8988T (cell line): ENCODE measurements around the gene BTN3A1.
"Not testable (repeated sequence)": the region's sequence is repeated elsewhere in the genome, so short reads cannot be mapped to it uniquely, and the experiment has no call there.

Experiments used
- DNase-seq: peaks from one replicate; pipeline ENCODE4 v3.0.0; 2011

Gene BTN3A1

DNA sequence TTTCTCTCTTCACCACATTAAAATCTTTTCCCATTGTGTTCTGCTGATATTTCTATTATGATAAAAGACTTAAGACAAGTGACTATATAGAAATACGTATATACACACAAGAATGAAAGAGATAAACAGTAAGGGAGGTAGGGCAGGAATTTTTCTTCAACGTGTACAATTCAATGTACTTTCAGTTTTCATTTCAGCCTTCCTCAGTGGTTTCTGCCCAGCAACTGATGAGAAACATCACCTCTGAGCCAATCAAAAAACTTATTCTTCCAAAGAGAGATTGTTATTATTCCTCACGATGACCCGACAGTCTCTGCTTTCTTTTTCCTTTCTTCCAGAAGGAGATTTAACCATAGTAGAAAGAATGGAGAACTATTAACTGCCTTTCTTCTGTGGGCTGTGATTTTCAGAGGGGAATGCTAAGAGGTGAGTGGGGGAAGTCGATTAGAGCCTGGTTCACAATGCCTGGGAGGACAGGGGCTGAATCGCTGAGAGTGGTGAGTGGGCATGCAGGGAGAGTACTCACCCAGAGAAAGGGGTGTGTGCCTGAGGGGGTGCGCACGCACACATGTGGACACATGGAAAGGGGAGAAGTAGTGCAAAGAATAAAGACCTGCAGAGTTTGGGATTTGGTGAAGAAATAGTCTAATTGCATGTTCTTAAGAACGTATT, at the start of gene BTN3A1:
BTN3A1 (plus strand) TSS at position 289 of the 672 bp plus-strand sequence. CDS start 3,289 bp downstream, outside the sequence.
- DNase-seq = no peak

DNA sequence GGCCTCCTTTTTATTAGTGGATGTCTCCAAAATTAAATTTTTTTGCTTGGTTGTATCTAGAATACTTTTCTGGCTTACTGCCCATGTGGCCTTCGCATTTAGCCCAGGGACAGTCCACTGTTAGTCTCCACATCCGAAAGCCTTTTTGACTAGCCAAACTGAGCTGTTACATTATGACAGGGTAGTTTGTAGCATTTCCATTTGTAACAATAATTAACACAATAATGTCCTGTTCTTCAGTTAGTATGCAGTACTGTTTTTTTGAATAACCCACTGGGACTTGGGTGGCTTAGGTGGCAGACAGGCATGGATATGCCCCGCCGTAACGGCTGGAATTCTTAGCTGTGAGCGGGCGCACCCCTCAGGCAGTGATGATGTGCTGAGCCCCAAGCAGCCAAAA, 49.8 kb upstream of the BTN3A1 start:
- no peak for DNase-seq

DNA sequence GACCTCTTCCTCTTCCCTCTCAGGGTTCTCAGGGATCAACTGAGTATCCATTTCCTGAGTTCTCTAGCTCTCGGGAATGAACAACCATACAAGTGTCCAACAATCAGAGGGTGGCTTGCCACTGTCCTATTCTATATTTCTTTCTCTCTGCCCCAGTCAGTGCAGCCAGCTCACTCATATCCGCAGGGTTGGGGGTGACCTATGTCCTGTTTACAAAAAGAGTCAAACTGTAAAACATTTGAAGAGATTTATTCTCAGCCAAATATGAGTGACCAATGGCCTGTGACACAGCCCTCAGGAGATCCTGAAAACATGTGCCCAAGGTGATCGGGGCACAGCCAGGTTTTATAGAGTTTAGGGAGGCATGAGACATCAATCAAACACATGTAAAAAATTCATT, 47.9 kb upstream of the BTN3A1 start:
- DNase-seq = no peak

DNA sequence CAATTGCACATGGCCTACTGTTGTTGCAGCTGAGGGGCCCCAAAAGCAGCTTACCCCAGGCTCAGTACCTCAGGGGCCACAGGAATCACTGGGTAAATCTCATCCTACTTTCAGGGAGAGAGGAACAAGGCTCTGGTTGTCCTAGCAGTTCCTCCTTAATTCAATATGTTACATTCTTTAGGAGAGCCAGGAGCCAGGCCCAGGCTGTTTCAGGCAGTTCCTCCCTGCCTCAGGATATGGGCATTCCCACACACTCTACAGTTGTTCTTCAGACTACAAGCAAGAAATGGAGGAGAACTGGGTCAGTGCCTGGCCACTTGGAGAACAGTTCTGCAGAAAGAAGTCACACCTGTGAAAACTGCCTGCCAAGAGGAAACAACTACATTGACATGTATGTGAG, 46.7 kb upstream of the BTN3A1 start:
- no peak for DNase-seq

DNA sequence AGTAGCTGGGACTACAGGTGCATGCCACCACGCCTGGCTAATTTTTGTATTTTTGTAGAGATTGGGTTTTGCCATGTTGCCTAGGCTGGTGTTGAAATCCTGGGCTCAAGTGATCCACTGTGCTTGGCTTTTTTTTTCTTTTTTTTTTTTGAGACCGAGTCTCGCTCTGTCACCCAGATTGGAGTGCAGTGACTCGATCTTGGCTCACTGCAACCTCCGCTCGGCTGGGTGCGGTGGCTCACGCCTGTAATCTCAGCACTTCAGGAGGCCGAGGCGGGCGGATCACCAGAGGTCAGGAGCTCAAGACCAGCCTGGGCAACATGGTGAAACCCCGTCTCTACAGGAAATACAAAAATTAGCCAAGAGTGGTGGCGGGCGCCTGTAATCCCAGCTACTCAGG, 44.5 kb upstream of the BTN3A1 start:
- not testable (repeated sequence) for DNase-seq

DNA sequence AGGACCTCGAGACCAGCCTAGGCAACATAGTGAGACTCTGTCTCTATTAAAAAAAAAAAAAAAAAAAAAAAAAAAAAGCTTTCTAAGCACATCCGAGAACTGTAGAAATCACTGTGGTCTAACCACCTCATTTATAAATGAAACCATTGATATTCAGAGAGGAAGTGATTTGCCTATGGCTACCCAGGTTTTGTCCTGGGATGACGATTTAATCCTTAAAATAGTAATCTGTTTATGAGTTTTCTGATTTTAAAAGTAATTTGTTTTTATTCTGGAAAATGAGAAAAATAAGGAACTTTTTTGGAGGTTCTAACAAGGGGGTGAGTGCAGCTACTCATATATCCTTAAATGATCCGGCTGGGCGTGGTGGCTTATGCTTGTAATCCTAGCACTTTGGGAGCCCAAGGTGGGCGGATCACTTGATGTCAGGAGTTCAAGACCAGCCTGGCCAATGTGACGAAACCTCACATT, 43.5 kb upstream of the BTN3A1 start:
- no peak for DNase-seq

DNA sequence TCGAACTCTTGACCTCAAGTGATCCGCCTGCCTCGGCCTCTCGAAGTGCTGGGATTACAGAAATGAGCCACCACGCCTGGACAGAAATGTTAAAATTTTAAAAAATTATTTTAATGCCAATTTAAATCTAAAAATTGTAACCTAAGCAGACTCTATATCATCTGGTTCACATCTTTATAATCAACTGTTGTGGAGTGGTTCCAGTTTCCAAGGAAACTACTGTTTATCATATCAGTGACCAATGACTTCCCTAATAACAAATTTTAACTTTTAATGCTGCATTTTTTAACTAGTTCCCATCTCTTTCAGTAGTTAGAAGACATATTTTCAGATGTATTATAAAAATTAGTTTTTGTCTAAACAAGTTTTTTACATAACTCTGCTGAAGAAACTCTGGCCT, 42.3 kb upstream of the BTN3A1 start:
- DNase-seq = no peak

DNA sequence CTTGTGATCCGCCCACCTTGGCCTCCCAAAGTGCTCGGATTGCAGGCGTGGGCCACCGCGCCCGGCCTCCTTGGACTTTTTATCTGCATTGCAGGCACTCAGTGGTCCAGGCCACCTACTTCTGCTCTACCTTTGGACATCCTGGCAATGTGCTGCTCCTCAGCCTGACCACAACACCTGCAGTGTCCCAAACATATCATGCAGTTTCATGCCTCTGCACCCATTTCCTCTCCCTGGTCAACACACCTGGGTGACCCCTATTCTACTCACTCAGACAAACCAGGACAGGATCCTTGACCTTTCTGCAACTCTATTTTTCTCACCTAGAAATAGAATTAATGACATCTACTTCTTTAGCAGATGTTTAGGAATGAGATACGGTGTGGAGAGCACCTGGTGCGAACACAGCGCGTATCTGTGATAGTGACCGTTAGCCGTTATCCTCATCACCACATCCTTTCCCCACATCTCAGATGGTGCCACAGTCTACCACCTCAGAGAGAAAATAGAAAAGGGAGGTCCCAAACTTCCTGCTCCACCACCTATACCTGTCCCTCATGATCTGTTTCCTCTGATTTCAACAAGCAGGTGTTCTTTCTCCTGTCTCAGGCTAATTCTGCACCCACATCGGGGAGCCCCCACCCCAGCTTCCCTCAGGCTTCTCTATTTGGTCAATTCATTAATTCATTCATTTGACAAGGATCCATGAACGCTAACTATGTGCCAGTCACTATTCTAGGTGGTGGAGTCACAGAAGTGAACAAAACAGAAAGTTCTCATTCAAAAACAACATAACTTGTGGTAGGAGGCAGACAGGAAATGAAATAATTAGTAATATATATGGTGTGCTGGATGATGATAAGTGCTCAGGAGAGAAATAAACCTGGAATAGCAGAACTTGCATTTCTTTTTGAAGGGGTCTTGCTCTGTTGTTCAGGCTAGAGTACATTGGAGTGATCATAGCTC, 41.3 kb upstream of the BTN3A1 start:
- no peak for DNase-seq

DNA sequence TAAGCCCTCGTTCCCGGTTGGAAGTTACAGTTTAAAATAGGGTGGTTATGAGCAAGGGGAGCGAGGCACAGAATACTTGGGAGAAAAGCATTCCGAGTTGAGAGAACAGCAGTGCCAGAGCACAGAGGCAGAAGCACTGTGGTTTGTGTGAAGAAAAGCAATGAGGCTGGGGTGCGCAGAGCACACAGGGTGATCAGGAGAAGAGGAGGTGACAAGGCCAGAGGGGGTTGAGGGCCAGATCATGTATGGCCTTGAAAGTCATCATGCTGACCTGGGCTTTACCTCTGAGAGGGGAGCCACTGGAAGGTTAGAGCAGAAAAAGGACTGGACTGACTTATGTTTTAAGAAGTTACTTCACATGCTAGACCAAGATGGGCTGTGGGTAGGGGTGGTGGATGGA, 40.5 kb upstream of the BTN3A1 start:
- DNase-seq = no peak

DNA sequence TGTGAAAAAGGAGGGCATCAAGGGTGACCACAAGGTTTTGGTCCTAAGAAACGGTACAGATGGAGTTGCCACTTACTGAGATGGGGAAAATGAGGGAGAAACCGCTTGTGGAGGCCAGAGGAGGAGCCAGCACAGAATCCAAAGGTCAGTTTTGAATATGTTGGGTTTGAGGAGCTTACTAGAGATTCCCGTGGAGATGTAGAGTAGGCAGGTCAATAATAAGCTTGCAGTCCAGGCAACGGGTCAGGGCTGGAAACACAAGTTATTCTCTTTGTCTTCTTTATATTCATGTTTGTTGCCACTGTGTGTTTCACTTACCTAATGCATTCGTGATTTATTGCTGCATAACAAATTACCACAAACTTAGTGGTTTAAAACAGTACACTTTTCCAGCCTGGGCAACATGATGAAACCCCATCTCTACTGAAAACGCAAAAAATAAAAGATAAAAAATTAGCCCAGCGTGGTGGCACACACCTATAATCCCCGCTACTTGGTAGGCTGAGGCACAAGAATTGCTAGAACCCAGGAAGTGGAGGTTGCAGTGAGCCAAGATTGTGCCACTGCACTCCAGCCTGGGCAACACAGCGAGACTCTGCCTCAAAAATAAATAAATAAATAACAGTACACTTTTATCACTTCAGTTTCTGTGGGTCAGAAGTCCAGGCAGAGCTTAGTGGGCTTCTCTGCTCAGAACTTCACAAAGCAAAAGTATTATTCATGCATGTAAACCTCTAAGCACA, 39.8 kb upstream of the BTN3A1 start:
- no peak for DNase-seq

DNA sequence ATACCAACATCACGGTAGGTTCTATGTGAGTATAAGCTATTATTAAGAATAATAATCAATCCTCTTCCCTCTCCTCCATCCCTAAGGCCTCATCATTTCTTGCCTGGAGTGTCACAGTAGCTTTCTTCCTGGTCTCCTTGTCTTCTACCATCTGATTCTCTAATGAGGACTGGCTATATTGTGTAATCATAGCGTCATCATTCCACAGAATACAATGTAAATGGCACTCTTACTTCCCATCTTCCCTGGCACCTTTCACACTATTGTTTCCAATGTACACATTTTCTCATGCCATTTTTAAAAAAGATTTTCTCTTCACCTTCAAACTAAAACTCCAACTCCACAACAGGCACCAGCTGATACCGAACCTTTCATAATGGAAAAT, 39.2 kb upstream of the BTN3A1 start:
- DNase-seq = no peak

DNA sequence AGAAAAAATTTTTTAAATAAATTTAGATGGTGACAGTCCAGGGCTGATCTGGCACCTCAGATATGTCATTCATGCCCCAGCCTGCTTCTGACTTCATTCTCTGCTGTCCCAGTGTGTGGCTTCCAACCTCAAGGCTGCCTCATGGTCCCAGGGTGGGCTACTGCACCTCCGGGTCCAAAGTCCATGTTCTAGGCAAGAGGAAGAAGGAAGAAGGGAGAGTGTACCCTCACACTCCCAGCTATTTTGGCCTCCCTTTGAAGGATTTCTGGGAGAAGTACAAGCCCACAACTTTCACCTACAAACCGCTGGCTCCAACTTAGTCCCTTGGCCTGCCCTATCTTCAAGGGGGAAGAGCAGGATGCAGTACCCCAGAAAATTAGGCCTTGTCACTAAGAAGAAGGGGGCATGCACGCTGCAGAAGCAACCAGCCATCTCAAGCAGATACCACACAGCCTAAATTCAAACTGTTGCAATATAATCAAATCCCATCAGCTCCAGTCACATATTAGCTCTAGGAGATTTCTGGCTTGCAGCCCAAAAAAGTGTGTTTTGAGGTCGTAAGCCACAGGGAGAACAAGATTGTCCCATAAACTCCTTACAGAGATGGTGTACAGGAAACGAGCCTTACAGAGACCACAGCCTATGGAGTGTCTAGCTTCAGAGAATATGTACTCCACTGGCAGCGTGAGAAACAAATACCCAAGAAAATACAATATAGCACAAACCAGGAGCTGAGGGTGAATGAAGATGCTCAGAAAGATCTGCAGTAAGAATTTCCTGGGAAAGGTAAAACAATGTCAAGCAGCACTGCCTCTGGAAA, 38.0 kb upstream of the BTN3A1 start:
- DNase-seq = no peak

DNA sequence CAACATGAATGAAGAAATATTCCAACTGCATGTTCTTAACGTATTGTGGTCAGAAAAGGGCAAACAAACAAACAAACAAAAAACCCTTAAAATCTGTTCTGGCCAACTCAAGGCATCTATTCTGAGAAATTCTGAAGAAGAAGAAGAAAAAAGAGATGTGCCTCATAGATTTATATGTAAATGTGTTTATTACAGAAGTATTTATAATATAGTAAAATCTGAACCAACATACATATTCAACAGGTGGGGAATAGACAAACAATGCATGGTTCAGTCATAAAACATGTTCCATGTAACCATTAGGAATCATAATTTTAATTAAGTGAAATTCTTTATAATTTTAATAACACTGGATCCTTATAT, 36.5 kb upstream of the BTN3A1 start:
- no peak for DNase-seq

DNA sequence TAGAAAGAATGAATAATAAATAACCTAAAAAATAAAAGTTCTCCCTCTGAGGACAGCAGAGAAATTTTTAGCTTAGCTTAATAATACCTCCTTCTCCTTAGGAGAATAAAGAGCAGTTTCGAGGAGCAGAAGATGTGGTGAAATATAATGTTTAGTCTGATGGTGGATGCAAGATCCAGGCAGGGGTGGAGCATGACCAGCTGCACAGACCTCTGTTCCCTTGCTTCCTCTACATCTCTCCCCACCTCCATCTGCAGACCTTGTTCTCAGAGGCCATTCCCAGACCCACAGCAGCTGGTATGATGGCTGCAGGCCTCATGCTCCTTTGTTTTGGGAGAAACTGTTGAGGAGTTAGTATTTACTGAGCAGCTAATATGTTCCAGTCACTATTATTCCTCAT, 35.6 kb upstream of the BTN3A1 start:
- no peak for DNase-seq

DNA sequence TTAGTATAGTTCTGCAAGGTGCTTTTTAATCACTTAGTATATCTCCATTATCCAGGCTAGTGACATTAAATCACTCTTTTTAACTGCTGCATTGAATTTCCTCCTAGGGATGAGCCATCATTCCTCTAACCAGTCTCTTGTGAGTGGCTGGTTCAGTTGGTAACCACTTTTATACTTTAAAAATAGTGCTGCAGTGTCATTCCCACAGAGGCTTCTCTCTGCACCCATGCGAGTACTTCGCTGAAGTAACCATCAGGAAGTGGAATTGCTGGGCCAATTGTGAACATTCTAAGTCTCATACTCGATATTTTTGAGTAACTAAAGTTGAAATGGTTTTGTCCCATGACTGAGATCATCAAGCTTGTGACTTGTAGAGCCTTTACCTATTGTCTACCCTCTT, 35.0 kb upstream of the BTN3A1 start:
- no peak for DNase-seq

DNA sequence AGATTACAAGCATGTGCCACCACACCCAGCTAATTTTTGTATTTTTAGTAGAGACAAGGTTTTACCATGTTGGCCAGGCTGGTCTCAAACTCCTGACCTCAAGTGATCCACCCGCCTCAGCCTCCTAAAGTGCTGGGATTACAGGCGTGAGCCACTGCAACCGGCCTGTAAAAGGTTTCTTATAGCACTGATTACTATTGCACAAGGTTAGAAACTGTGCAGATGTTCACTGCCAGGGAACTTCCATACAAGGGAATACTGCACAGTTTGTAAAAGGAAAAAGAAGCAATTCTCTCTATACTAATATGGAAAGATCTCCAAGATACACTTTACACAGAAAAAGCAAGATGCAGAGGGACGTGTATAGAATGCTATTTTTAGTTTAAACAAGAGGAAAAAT, 30.3 kb upstream of the BTN3A1 start:
- DNase-seq = not testable (repeated sequence)

DNA sequence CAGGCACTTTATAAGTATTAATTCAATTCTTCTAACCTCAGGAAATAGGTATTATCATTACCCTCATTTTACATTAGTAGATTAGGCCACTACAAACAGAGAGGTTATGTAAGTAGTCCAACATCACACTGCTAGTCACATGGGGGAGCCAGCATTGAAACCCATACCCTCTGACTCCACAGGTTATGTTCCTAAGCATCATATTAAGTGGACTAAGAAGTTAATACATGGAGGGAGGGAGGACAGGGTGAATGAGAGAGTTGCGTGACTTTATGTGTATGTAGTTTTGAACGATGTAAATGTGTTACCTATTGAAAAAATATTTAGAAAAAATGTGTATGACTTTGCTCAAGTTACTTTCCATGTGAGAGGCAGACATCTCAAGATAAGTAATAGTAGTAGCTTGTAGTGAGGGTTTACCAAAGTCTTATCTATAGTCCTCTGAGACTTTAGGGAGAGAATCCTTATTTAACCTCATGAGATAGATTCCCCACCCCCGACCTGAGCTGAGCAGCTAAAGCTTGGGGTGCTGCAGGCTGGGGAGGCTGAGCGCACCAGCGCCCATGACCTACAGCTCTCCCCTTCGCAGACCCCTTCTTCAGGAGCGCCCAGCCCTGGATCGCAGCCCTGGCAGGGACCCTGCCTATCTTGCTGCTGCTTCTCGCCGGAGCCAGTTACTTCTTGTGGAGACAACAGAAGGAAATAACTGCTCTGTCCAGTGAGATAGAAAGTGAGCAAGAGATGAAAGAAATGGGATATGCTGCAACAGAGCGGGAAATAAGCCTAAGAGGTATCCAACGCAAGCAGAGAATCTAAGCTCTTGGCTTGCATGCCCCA, 29.5 kb upstream of the BTN3A1 start:
- DNase-seq = no peak

DNA sequence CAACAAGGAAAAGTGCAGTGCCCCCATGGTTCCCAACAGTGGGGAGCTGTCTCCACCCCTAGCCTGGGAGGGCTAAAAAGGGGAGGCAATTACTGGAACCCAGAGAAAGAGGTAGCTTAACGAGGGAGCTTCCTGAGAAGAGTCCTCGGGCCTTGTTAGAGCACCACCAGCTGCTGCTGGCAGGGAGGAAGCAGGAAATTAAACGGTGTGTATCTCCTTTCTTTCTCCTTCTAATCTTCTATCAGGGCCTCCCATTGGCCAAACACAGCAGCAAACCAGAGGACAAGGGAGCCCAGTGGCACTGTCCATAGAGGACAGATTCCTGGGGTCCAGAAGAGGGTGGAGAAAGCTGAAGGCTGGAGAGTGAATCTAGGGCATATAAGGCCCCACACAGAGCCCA, 26.8 kb upstream of the BTN3A1 start:
- no peak for DNase-seq

DNA sequence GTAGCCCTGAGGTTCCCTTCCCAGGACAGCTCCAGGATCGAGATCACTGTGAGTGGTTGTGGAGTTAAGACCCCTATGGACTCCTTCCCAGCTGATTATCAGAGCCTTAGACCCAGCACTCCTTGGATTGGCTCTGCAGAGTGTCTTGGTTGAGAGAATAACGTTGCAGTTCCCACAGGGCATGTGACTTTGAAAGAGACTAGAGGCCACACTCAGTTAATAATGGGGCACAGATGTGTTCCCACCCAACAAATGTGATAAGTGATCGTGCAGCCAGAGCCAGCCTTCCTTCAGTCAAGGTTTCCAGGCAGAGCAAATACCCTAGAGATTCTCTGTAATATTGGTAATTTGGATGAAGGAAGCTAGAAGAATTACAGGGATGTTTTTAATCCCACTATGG, 24.4 kb upstream of the BTN3A1 start:
- DNase-seq = no peak

DNA sequence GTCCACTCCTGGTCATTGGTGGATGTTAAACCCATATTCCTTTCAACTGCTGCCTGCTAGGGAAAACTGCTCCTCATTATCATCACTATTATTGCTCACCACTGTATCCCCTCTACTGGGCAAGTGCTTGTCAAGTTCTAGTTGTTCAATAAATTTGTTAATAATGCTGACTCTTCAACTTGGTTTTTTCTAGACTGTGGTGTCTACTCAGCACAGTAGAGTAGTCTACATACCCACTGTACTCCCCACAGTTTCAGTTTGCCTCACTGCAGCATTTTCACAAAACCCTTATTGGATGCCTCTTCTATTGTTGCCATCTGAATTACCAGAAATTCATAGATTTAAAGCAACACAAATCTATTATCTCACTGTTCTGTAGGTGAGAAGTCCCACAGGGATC, 23.9 kb upstream of the BTN3A1 start:
- DNase-seq = not testable (repeated sequence)

DNA sequence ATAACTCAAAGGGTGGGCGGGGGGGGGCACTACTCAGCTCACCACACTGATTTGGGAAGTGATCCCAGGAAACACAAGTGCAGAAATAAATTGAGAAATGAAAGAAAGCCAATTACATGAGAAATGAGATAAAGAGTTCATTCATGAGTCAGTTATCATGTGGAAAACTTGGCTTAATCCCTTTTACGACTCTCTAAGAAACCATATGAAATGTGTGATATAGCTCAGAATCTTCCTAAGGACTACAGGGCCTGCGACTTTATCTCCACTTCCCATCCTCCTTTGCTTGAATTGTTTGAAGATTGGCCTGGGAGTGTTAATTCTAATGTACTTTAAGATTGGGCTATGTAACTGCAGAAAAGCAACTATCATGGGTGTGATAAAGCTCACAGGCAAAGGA, 22.8 kb upstream of the BTN3A1 start:
- DNase-seq = no peak

DNA sequence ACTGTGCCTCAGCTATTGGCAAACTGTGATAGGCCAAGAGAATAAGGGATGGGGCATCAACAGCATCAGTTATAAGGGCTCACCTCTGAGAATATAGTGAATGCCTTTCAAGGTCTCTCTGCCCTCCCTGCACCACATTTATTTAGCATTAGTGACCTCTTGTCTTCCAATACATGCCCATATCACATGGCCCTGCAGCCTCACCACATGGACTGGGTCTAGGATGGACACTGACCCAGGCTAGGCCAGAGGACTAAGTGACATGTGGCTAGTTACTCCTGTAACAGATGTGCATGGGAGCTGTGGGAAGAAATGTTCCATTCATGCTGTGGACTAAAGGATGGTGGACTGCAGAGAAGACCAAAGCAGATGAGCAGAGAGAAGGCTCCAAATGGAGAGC, 22.3 kb upstream of the BTN3A1 start:
- no peak for DNase-seq
